Measurements from ENCODE around the gene INPP5A. TPM values are rescaled to one million over a fixed set of nuclear protein-coding genes. Genes with fewer than 3 reads are reported as not detected.

INPP5A gene
- total RNA-seq, 6 donors from 2014 or later: 28.6 to 81.7 (median 44.8) TPM

GRCh38 chr10:132658546-132659205 is 121.1 kb downstream of the INPP5A start:
- Histone ChIP-seq H3K27me3 (no peaks in the 10 kb centered on the region), H3K4me3 (no peak overlapping the region), H3K9me3 (peaks cover 0 to 2% (median 0%) of the 10 kb centered on the region in 4 donors), H3K27ac (no peak overlapping the region), H3K36me3 (peaks cover 0 to 39% (median 13%) of the 10 kb centered on the region in 4 donors), H3K4me1 (peaks cover 0 to 5% (median 0%) of the 10 kb centered on the region in 4 donors)
- 94 to 95% methylated on average over 18 to 30 of the region's 30 CpGs for WGBS, 2 donors
- TF ChIP-seq POLR2AphosphoS5 (IDR thresholded peaks at IDR 0.05): no peak
- TF ChIP-seq POLR2A (IDR thresholded peaks at IDR 0.05): no peak
- TF ChIP-seq, protein P1, sequence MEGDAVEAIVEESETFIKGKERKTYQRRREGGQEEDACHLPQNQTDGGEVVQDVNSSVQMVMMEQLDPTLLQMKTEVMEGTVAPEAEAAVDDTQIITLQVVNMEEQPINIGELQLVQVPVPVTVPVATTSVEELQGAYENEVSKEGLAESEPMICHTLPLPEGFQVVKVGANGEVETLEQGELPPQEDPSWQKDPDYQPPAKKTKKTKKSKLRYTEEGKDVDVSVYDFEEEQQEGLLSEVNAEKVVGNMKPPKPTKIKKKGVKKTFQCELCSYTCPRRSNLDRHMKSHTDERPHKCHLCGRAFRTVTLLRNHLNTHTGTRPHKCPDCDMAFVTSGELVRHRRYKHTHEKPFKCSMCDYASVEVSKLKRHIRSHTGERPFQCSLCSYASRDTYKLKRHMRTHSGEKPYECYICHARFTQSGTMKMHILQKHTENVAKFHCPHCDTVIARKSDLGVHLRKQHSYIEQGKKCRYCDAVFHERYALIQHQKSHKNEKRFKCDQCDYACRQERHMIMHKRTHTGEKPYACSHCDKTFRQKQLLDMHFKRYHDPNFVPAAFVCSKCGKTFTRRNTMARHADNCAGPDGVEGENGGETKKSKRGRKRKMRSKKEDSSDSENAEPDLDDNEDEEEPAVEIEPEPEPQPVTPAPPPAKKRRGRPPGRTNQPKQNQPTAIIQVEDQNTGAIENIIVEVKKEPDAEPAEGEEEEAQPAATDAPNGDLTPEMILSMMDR (IDR thresholded peaks at IDR 0.05): no peak
- TF ChIP-seq EP300 (IDR thresholded peaks at IDR 0.05): no peak
- no peak for ATAC-seq (ENCODE audit: low FRiP score in 2 of 2)
- DNase-seq: peak in 1 of 2 donors; percentile 78

GRCh38 chr10:132659206-132660091 is 121.9 kb downstream of the INPP5A start:
- TF ChIP-seq EP300 (IDR thresholded peaks at IDR 0.05): no peak
- no peak for TF ChIP-seq POLR2A (IDR thresholded peaks at IDR 0.05)
- no peak overlapping the region for H3K27ac ChIP-seq

GRCh38 chr10:132660385-132660784 is 122.8 kb downstream of the INPP5A start:
- Histone ChIP-seq H3K36me3 (peaks cover 0 to 31% (median 12%) of the 10 kb centered on the region in 4 donors), H3K27me3 (no peaks in the 10 kb centered on the region), H3K4me1 (no peaks in the 10 kb centered on the region), H3K27ac (no peak overlapping the region), H3K9me3 (peaks cover 0 to 2% (median 0%) of the 10 kb centered on the region in 4 donors), H3K4me3 (no peak overlapping the region)
- TF ChIP-seq, protein P1 (IDR thresholded peaks at IDR 0.05): no peak
- TF ChIP-seq EP300 (IDR thresholded peaks at IDR 0.05) (no peak), POLR2A (IDR thresholded peaks at IDR 0.05) (no peak), POLR2AphosphoS5 (IDR thresholded peaks at IDR 0.05) (no peak)
- WGBS, 2 donors: 85 to 89% methylated on average over 3 of the region's 3 CpGs
- DNase-seq (no peak), ATAC-seq (ENCODE audit: low FRiP score in 2 of 2) (no peak)

More at GRCh38 chr10:132659206-132660091, 121.9 kb downstream of the INPP5A start:
- Histone ChIP-seq H3K4me1 (peaks cover 0 to 5% (median 0%) of the 10 kb centered on the region in 4 donors), H3K36me3 (peaks cover 0 to 32% (median 13%) of the 10 kb centered on the region in 4 donors), H3K27me3 (no peaks in the 10 kb centered on the region), H3K9me3 (peaks cover 0 to 2% (median 0%) of the 10 kb centered on the region in 4 donors), H3K4me3 (no peak overlapping the region)
- WGBS, 2 donors: 95 to 96% methylated on average over 25 to 35 of the region's 35 CpGs
- peak in 1 of 2 donors; percentile 71 for DNase-seq
- ATAC-seq (ENCODE audit: low FRiP score in 2 of 2): no peak

DNA sequence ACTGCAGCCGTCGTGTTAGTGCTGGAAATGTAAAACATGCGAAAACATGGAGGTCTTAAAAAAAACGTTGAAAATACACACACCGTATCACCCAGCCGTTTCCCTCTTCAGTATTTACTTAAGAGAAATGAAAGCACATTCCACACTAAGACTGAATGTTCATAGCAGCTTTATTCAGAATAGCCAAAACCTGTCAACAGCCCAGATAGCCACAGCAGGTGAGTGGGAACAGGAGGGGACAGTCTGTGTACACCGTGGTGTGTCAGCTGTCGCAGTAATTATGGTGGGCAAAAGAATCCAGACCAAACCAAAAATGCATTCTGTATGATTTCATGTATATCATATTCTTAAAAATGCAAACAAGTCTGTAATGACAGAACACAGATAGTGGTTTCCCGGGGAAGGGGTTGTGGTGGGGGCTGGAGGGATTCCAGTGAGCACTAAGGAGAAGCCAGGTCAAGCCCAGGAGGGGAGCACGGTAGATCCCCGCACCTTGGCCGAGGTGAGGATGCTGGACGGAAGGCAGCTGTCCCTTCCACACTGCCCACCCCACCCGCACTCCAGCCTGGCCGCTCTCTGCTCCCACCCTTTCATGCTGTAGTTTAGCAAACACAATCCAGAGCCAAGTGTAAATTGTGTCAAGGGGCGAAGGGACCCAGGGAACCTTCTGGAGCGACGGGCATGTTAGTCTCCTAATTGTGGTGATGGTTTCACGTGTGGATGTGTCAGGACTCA is 124.8 kb downstream of the INPP5A start:
- peaks cover 0 to 24% (median 10%) of the 10 kb centered on the region in 4 donors for H3K36me3 ChIP-seq
- WGBS, 2 donors: 80 to 82% methylated on average over 19 of the region's 19 CpGs
- H3K9me3 ChIP-seq: peaks cover 0 to 2% (median 0%) of the 10 kb centered on the region in 4 donors
- DNase-seq: peak in 1 of 2 donors; percentile 41
- no peaks in the 10 kb centered on the region for H3K27me3 ChIP-seq
- ATAC-seq (ENCODE audit: low FRiP score in 2 of 2): no peak
- no peak overlapping the region for H3K4me3 ChIP-seq
- TF ChIP-seq POLR2AphosphoS5 (IDR thresholded peaks at IDR 0.05) (no peak), POLR2A (IDR thresholded peaks at IDR 0.05) (no peak), EP300 (IDR thresholded peaks at IDR 0.05) (no peak)
- TF ChIP-seq, protein P1 (IDR thresholded peaks at IDR 0.05): no peak
- peaks cover 0 to 18% (median 5%) of the 10 kb centered on the region in 4 donors for H3K4me1 ChIP-seq
- no peak overlapping the region for H3K27ac ChIP-seq

Measured in upper lobe of left lung (tissue), 6 donors.